HCT116 (cell line): ENCODE data around the gene RBX1. TPM values are rescaled to one million over a fixed set of nuclear protein-coding genes. Genes with fewer than 3 reads are reported as not detected.

Source experiments
- ATAC-seq: fragments of 200-7000 bp; cut with Tn5 transposase; 2 replicates; pipeline ENCODE4 v1.9.1; 2020; ENCODE audit warnings: mild to moderate bottlenecking, moderate library complexity
- BruUV-seq: library from RNA; stranded (reverse); fragments of 400-500 nt; replicated peaks from 2 replicates; lab custom pipeline; 2021; lab: Mats Ljungman, UMichigan
- CTCF ChIA-PET: fragments of 300-600 bp; sonication (Branson Sonifier 250); formaldehyde crosslinking; loops from one replicate; lab custom pipeline; 2021; ENCODE audit warnings: antibody characterized with exemption; lab: Charles Lee
- POLR2A ChIA-PET: fragments of 300-600, 350-600 bp; sonication (Branson Sonifier 250); formaldehyde crosslinking; loops from one replicate; lab custom pipeline; 2021; ENCODE audit warnings: antibody characterized with exemption; lab: Charles Lee
- RAD21 ChIA-PET, 2 experiments: fragments of 300-600 bp; sonication (Branson Sonifier 250); formaldehyde crosslinking; loops; one replicate each; lab custom pipeline; 2023; ENCODE audit warnings: low total read pairs in 2 of 2; ENCODE audit not compliant: uncharacterized antibody in 2 of 2, unreplicated experiment in 2 of 2, low non-redundant PET in 1 of 2; lab: Charles Lee
- DNase-seq: peaks from one replicate; pipeline ENCODE4 v3.0.0-alpha.2; 2010; ENCODE audit warnings: low read depth, low spot score
- H2AFZ ChIP-seq: fragments of 200-600 bp; shearing (Covaris generic), sonication (generic); 2 replicates; pipeline ENCODE4 v1.6.1; 2017; ENCODE audit warnings: low read depth, mixed run types, mixed read lengths, antibody characterized with exemption, low read length; ENCODE audit not compliant: poor library complexity, severe bottlenecking
- H3K27ac ChIP-seq: 2 replicates; pipeline ENCODE4 v1.5.1; 2012; ENCODE audit warnings: low read depth, low read length
- H3K27me3 ChIP-seq: fragments of 200-600 bp; sonication (generic); 2 replicates; pipeline ENCODE4 v1.6.1; 2016; ENCODE audit warnings: mixed run types, low read length, mixed read lengths; ENCODE audit not compliant: insufficient read depth
- H3K36me3 ChIP-seq, 2 experiments: fragments of 200-500 bp in 1 of 2; fragments of 200-600 bp in 1 of 2; sonication (Bioruptor generic) in 1 of 2; sonication (generic) in 1 of 2; 2 replicates each; pipeline versions ENCODE4 v1.5.1 to v1.6.1; 2014 to 2016; ENCODE audit warnings: low read length in 2 of 2, inconsistent platforms in 1 of 2, mixed read lengths in 1 of 2, mixed run types in 1 of 2; ENCODE audit not compliant: insufficient read depth in 2 of 2, control insufficient read depth in 1 of 2
- H3K4me1 ChIP-seq, 2 experiments: fragments of 200-600 bp in 1 of 2; sonication (generic) in 1 of 2; 2 replicates each; pipeline versions ENCODE4 v1.5.1 to v1.6.1; 2012 to 2017; ENCODE audit warnings: low read length in 2 of 2, inconsistent platforms in 1 of 2, mild to moderate bottlenecking in 1 of 2, mixed read lengths in 1 of 2, mixed run types in 1 of 2, moderate library complexity in 1 of 2; ENCODE audit not compliant: insufficient read depth in 2 of 2, control insufficient read depth in 1 of 2
- H3K4me2 ChIP-seq: fragments of 200-600 bp; sonication (generic); 2 replicates; pipeline ENCODE4 v1.6.1; 2017; ENCODE audit warnings: mixed run types, low read length, mixed read lengths
- H3K4me3 ChIP-seq, 2 experiments: fragments of 200-600 bp in 1 of 2; sonication (generic) in 1 of 2; replicated peaks in 1 of 2; 2 replicates each; pipeline ENCODE4 v1.5.1; 2011 to 2016; ENCODE audit warnings: low read length in 2 of 2, control low read depth in 1 of 2, low read depth in 1 of 2, mild to moderate bottlenecking in 1 of 2, mixed read lengths in 1 of 2, mixed run types in 1 of 2
- H3K79me2 ChIP-seq: fragments of 200-600 bp; sonication (generic); 2 replicates; pipeline ENCODE4 v1.6.1; 2017; ENCODE audit warnings: mild to moderate bottlenecking, mixed run types, low read length, moderate library complexity, mixed read lengths; ENCODE audit not compliant: insufficient read depth
- H3K9ac ChIP-seq: fragments of 200-600 bp; sonication (generic); 2 replicates; pipeline ENCODE4 v1.6.1; 2016; ENCODE audit warnings: low read length, mixed read lengths
- H3K9me2 ChIP-seq: fragments of 200-600 bp; sonication (generic), shearing (Covaris generic); 2 replicates; pipeline ENCODE4 v1.6.1; 2017; ENCODE audit warnings: mixed run types, mild to moderate bottlenecking, moderate library complexity; ENCODE audit not compliant: insufficient read depth
- H3K9me3 ChIP-seq, 2 experiments: fragments of 200-500 bp in 1 of 2; fragments of 200-600 bp in 1 of 2; sonication (Bioruptor generic) in 1 of 2; sonication (generic) in 1 of 2; 2 replicates each; pipeline ENCODE4 v1.6.1; 2014 to 2017; ENCODE audit warnings: low read length in 2 of 2, mixed read lengths in 2 of 2, inconsistent platforms in 1 of 2, low read depth in 1 of 2, mild to moderate bottlenecking in 1 of 2, mixed run types in 1 of 2, moderate library complexity in 1 of 2; ENCODE audit not compliant: control insufficient read depth in 1 of 2, insufficient read depth in 1 of 2
- H4K20me1 ChIP-seq: fragments of 200-600 bp; sonication (generic), shearing (Covaris generic); 2 replicates; pipeline ENCODE4 v1.6.1; 2017; ENCODE audit warnings: mixed run types, mild to moderate bottlenecking, moderate library complexity; ENCODE audit not compliant: insufficient read depth
- CBX3 ChIP-seq: IDR thresholded peaks from 2 replicates; pipeline ENCODE4 v1.6.1; 2012; ENCODE audit warnings: low read depth
- CEBPB ChIP-seq: IDR thresholded peaks from 2 replicates; pipeline ENCODE4 v1.6.1; 2012; ENCODE audit warnings: low read depth
- EZH2 ChIP-seq: fragments of 200-600 bp; sonication (generic); IDR thresholded peaks from 2 replicates; pipeline ENCODE4 v1.6.1; 2017; ENCODE audit warnings: antibody characterized with exemption, mixed run types
- FOSL1 ChIP-seq: IDR thresholded peaks from 2 replicates; pipeline ENCODE4 v1.6.1; 2012; ENCODE audit warnings: low read depth
- MAX ChIP-seq: IDR thresholded peaks from 2 replicates; pipeline ENCODE4 v1.6.1; 2012
- POLR2A ChIP-seq: IDR thresholded peaks from 2 replicates; pipeline ENCODE4 v1.7.0; 2011; ENCODE audit warnings: borderline replicate concordance; ENCODE audit not compliant: insufficient read depth, insufficient read length; ENCODE audit errors: extremely low read depth
- POLR2AphosphoS5 ChIP-seq: IDR thresholded peaks from 2 replicates; pipeline ENCODE4 v1.6.1; 2011; ENCODE audit warnings: mild to moderate bottlenecking, low read depth, low read length, moderate library complexity
- RAD21 ChIP-seq: IDR thresholded peaks from 2 replicates; pipeline ENCODE4 v1.6.1; 2012; ENCODE audit warnings: low read depth, mild to moderate bottlenecking
- SIN3A ChIP-seq: IDR thresholded peaks from 2 replicates; pipeline ENCODE4 v1.6.1; 2012; ENCODE audit warnings: low read depth
- SP1 ChIP-seq: IDR thresholded peaks from 2 replicates; pipeline ENCODE4 v1.6.1; 2012; ENCODE audit warnings: low read depth
- ZFX ChIP-seq: fragments of 450-650 bp; IDR thresholded peaks from 2 replicates; pipeline ENCODE4 v1.6.1; 2017
- ZNF274 ChIP-seq: fragments of 200-500 bp; sonication (Bioruptor generic); IDR thresholded peaks from 2 replicates; pipeline ENCODE4 v1.6.1; 2014; ENCODE audit warnings: mild to moderate bottlenecking, low read depth, low read length, inconsistent platforms
- intact Hi-C: fragments of 100-400 bp; cut with micrococcal nuclease; formaldehyde crosslinking; loops from 2 replicates; pipeline ENCODE4 v1.10.0; 2022
- total RNA-seq: library from RNA; stranded (reverse); gene quantifications from one replicate; pipeline ENCODE4 v1.2.1, GENCODE V29; 2021; ENCODE audit not compliant: unreplicated experiment
- TF ChIP-seq, protein P1 (sequence below): IDR thresholded peaks from 2 replicates; pipeline ENCODE4 v1.6.1; 2011; ENCODE audit warnings: mild to moderate bottlenecking, low read length, moderate library complexity; ENCODE audit not compliant: insufficient replicate concordance; ENCODE audit errors: extremely low read depth

Gene RBX1
- total RNA-seq, 1 experiment from 2014 or later = 51.2 TPM

- TF ChIP-seq CBX3 (no peak), EZH2 (no peak), MAX (peak; percentile 88), RAD21 (no peak), CEBPB (no peak), ZNF274 (no peak), POLR2AphosphoS5 (peak; percentile 69), FOSL1 (no peak)
Measured at GRCh38 chr22:40950962-40951794, at the start of gene RBX1 (continued).

DNA sequence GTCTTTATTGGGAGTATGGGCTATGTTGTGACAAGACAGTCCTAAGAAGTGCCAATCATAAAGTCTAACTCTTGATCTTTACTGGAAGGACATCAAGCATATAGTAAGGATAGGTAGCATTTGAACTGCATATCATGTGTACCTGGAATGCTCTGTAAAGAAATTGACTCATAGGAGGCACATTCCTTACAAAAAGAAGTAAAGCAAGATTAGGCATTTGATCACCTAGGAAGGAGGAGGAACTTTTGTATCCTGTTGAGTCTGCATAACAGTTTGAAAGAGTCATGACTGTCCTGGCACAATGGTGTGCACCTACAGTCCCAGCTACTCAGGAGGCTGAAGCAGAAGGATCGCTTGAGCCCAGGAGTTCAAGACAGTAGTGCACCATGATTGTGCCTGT is 47.1 kb upstream of the RBX1 start:
- intact Hi-C loops = no loop called here
- Histone ChIP-seq H4K20me1 (no peaks in the 10 kb centered on the region), H2AFZ (no peak overlapping the region), H3K36me3 (peaks cover 9 to 10% of the 10 kb centered on the region in 2 experiments; a peak in 3 of 4 replicates), H3K4me3 (no peak overlapping the region), H3K9ac (no peak overlapping the region), H3K4me2 (no peak overlapping the region), H3K27ac (no peak overlapping the region), H3K27me3 (no peaks in the 10 kb centered on the region), H3K79me2 (no peaks in the 10 kb centered on the region), H3K9me3 (no peaks in the 10 kb centered on the region), H3K9me2 (no peaks in the 10 kb centered on the region), H3K4me1 (no peaks in the 10 kb centered on the region)
- TF ChIP-seq POLR2AphosphoS5 = no peak
- TF ChIP-seq ZFX = no peak
- TF ChIP-seq, protein P1, sequence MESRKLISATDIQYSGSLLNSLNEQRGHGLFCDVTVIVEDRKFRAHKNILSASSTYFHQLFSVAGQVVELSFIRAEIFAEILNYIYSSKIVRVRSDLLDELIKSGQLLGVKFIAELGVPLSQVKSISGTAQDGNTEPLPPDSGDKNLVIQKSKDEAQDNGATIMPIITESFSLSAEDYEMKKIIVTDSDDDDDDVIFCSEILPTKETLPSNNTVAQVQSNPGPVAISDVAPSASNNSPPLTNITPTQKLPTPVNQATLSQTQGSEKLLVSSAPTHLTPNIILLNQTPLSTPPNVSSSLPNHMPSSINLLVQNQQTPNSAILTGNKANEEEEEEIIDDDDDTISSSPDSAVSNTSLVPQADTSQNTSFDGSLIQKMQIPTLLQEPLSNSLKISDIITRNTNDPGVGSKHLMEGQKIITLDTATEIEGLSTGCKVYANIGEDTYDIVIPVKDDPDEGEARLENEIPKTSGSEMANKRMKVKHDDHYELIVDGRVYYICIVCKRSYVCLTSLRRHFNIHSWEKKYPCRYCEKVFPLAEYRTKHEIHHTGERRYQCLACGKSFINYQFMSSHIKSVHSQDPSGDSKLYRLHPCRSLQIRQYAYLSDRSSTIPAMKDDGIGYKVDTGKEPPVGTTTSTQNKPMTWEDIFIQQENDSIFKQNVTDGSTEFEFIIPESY = no peak
- no peak for TF ChIP-seq POLR2A
- TF ChIP-seq MAX = no peak
- no peak for TF ChIP-seq FOSL1
- TF ChIP-seq SP1 = no peak
- no peak for TF ChIP-seq SIN3A
- no TSS peak for BruUV-seq
- ATAC-seq (no peak), DNase-seq (no peak)
- ChIA-PET RAD21 (no interaction called here), CTCF (no interaction called here), POLR2A (no interaction called here)
